GM12865 (cell line): ENCODE data around the gene KHDRBS1.
A peak's percentile ranks its signal among the peaks of the same experiment; 100 is the strongest.
"Not testable (repeated sequence)": the region's sequence is repeated elsewhere in the genome, so short reads cannot be mapped to it uniquely, and the experiment has no call there.

ENCODE experiments used
- DNase-seq: peaks from one replicate; pipeline ENCODE4 v3.0.0; 2010; ENCODE audit warnings: low read depth
- H3K4me3 ChIP-seq: 2 replicates; pipeline ENCODE4 v1.5.1; 2011; ENCODE audit warnings: mild to moderate bottlenecking, low read depth, low read length, control low read depth
- CTCF ChIP-seq: IDR thresholded peaks from 2 replicates; pipeline ENCODE4 v1.5.1; 2011; ENCODE audit warnings: low read length, control low read depth, low read depth, inconsistent platforms; ENCODE audit not compliant: insufficient read depth; ENCODE audit errors: missing control alignments

KHDRBS1 gene

GRCh38 chr1:32012709-32013385 lies 821 bp upstream of the KHDRBS1 start:
- no peak for DNase-seq
- no peak for TF ChIP-seq CTCF
- peak overlapping the region; percentile 64 for H3K4me3 ChIP-seq

DNA sequence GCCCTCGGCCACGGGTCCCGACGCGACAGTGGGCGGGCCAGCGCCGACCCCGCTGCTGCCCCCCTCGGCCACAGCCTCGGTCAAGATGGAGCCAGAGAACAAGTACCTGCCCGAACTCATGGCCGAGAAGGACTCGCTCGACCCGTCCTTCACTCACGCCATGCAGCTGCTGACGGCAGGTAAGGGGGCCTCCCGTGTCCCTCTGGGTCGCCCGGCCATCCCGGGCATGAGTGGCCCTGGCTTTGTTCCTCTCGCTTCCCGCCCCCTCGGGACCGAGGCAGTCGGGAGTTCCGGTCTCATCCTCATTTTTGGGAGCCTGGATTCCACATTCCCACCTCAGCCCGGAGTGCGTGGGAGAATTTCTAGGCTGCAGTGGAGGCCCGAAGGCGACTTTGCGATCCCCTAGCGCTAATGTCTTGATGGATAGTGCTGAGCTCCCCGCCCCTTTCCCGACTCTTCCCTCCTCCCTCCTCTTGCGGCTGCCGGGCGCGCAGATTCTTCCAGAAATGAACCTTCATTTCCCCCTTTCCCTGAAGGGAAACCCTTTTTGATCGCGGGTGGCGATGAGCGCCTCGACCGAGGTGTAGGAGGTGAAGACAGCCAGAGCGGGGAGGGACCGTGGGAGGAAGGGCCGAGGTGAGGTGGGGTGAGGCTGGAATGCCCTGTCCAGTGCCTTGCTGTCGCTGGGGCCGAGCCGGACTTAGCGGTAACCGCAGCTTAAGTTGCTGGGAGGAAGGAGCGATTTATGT lies 705 bp downstream of the KHDRBS1 start:
- H3K4me3 ChIP-seq, result peak overlapping the region; percentile 99
- TF ChIP-seq CTCF, result no peak
- DNase-seq, result peak; percentile 51

- H3K4me3 ChIP-seq, result peak overlapping the region; percentile 99
- peak; percentile 32 for DNase-seq
- TF ChIP-seq CTCF, result no peak
Observed at GRCh38 chr1:32014948-32015273, 1.2 kb downstream of the KHDRBS1 start.

DNA sequence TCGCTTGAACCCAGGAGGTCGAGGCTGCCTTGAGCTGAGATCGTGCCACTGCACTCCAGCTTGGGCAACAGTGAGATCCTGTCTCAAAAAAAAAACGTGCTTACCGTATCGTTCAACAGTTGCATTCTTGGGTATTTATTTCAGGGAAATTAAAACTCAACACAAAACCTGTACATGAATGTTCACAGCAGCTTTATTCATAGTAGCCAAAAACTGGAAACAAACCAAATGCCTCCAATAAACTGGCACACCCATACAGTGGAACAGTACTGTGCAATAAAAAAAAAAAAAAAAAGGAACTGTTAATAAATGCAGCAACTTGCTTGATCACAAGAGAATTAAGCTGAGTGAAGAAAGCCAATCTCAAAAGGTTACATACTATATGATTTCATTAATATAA lies 6.7 kb downstream of the KHDRBS1 start:
- TF ChIP-seq CTCF, result no peak
- H3K4me3 ChIP-seq, result no peak overlapping the region
- no peak for DNase-seq

DNA sequence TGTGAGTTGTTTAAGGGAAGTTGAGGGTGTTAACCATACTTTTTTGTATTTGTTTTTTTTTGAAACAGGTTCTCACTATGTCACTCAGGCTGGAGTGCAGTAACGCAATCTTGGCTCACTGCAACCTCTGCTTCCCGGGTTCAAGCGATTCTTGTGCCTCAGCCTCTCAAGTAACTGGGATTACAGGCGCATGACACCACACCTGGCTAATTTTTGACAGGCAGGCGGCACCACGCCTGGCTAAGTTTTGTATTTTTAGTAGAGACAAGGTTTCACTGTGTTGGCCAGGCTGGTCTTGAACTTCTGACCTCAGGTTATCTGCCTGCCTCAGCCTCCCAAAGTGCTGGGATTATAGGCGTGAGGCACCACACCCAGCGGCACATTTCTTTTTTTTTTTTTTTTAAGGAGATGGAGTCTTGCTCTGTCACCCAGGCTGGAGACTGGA lies 7.9 kb downstream of the KHDRBS1 start:
- DNase-seq, result peak; percentile 54
- not testable (repeated sequence) for H3K4me3 ChIP-seq

DNA sequence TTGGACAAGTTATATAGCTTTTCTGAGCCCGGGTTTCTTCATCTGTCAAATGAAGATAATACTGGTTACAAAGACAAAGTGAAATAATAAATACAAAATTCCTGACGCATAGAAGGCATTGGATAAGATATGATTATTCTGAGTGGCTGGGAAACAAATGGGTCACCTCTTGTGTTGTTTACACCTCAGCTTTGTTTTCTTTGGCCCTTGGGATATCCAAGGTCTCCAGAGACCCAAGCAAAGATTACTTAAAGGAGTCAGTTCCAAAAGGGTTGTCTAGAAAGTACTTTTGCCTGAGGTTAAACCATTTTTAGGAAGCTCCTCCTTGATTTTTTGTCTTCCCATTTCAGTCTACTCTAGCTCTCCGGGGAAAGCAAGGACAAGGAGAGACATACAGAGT lies 9.7 kb downstream of the KHDRBS1 start:
- H3K4me3 ChIP-seq, result no peak overlapping the region
- no peak for DNase-seq
- TF ChIP-seq CTCF, result no peak

DNA sequence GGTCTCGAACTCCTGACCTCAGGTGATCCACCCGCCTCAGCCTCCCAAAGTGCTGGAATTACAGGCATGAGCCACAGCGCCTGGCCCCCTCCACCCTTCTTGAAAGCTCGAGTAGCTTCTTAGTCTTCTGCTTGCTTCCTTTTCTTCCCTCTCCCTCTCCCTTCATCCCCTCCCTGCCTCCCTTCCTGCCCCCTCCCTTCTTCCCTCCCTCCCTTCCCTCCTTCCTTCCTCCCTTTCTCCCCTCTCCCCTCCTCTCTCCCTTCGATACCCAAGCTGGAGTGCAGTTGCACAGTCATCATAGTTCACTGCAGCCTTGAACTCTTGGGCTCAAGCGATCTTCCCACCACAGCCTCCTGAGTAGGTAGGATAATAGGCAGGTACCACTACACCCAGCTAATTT lies 11.8 kb downstream of the KHDRBS1 start:
- no peak for DNase-seq
- no peak overlapping the region for H3K4me3 ChIP-seq
- TF ChIP-seq CTCF, result no peak
